SK-N-SH treated with all-trans-retinoic acid at 6 μM for 48 hours (cell line): ENCODE measurements around the gene RNF114.

ENCODE experiments used
- CREB5 ChIP-seq: fragments of 250-450 bp; sonication (Bioruptor Pico); IDR thresholded peaks from 2 replicates; pipeline ENCODE4 v1.5.1; 2020; ENCODE audit warnings: low read depth, mild to moderate bottlenecking, moderate library complexity
- ISL1 ChIP-seq: fragments of 250-450 bp; sonication (Bioruptor Pico); IDR thresholded peaks from 2 replicates; pipeline ENCODE4 v2.1.2; 2022; ENCODE audit warnings: mild to moderate bottlenecking, moderate library complexity
- PATZ1 ChIP-seq: fragments of 250-450 bp; sonication (Bioruptor Pico); IDR thresholded peaks from 2 replicates; pipeline ENCODE4 v1.8.0; 2020; ENCODE audit warnings: mild to moderate bottlenecking, moderate library complexity, borderline replicate concordance
- TCF4 ChIP-seq: fragments of 250-450 bp; sonication (Bioruptor Pico); IDR thresholded peaks from 2 replicates; pipeline ENCODE4 v1.8.0; 2021; ENCODE audit warnings: mild to moderate bottlenecking, moderate library complexity, borderline replicate concordance
- ZNF565 ChIP-seq: fragments of 450-650 bp; formaldehyde crosslinking; conservative IDR thresholded peaks from 2 replicates; pipeline ENCODE4 v1.5.0; 2020; ENCODE audit warnings: low read depth, mild to moderate bottlenecking, moderate library complexity

GRCh38 chr20:49918446-49918845 is 17.8 kb upstream of the RNF114 start:
- TF ChIP-seq TCF4 (CRISPR knock-in tag) (no peak), ISL1 (no peak), CREB5 (CRISPR knock-in tag) (no peak), ZNF565 (CRISPR knock-in tag) (no peak), PATZ1 (no peak)
